Kidney epithelial cell (primary cell): Measurements from ENCODE around the gene SAMD4A. TPM values are rescaled to one million over a fixed set of nuclear protein-coding genes. Genes with fewer than 3 reads are reported as not detected.

ENCODE experiments used
- DNase-seq: peaks from one replicate; pipeline ENCODE4 v3.0.0-alpha.2; 2010; ENCODE audit warnings: low read depth
- H3K27me3 ChIP-seq: 2 replicates; pipeline ENCODE4 v1.6.0; 2011; ENCODE audit warnings: low read length; ENCODE audit not compliant: control insufficient read depth, insufficient read depth
- H3K36me3 ChIP-seq: 2 replicates; pipeline ENCODE4 v1.5.1; 2011; ENCODE audit warnings: low read length; ENCODE audit not compliant: control insufficient read depth, insufficient read depth
- H3K4me3 ChIP-seq: 2 replicates; pipeline ENCODE4 v1.5.1; 2011; ENCODE audit warnings: low read depth, mild to moderate bottlenecking, control low read depth, low read length
- CTCF ChIP-seq: IDR thresholded peaks from 2 replicates; pipeline ENCODE4 v1.5.1; 2011; ENCODE audit warnings: mild to moderate bottlenecking, moderate library complexity, low read length, control low read depth, inconsistent platforms; ENCODE audit not compliant: insufficient read depth, poor library complexity, severe bottlenecking
- total RNA-seq: library from RNA; depleted of rRNA; stranded (reverse); fragments of >200 nt; gene quantifications from 2 replicates; pipeline ENCODE4 v1.2.3, GENCODE V29; 2015

The SAMD4A gene
- total RNA-seq, 1 donor from 2014 or later = 14.5 TPM

- TF ChIP-seq CTCF = no peak
- DNase-seq = peak; percentile 58
These were observed 248.1 kb downstream of the SAMD4A start for GRCh38 chr14:54815016-54815415.

GRCh38 chr14:54815515-54815914 lies 248.6 kb downstream of the SAMD4A start:
- TF ChIP-seq CTCF = no peak
- no peaks in the 10 kb centered on the region for H3K36me3 ChIP-seq
- no peak for DNase-seq
- no peak overlapping the region for H3K4me3 ChIP-seq
- H3K27me3 ChIP-seq = no peaks in the 10 kb centered on the region

More at GRCh38 chr14:54815016-54815415, 248.1 kb downstream of the SAMD4A start:
- Histone ChIP-seq H3K27me3 (no peaks in the 10 kb centered on the region), H3K4me3 (no peak overlapping the region), H3K36me3 (no peaks in the 10 kb centered on the region)

- no peak for TF ChIP-seq CTCF
- DNase-seq = no peak
- no peak overlapping the region for H3K4me3 ChIP-seq
- H3K36me3 ChIP-seq = no peaks in the 10 kb centered on the region
- H3K27me3 ChIP-seq = no peaks in the 10 kb centered on the region
These were observed 249.5 kb downstream of the SAMD4A start for GRCh38 chr14:54816450-54816849.

- no peaks in the 10 kb centered on the region for H3K36me3 ChIP-seq
- H3K27me3 ChIP-seq = no peaks in the 10 kb centered on the region
- no peak for DNase-seq
- TF ChIP-seq CTCF = no peak
- H3K4me3 ChIP-seq = no peak overlapping the region
These were observed 250.6 kb downstream of the SAMD4A start for GRCh38 chr14:54817506-54817905.

GRCh38 chr14:54818201-54819133 lies 251.5 kb downstream of the SAMD4A start:
- TF ChIP-seq CTCF = no peak
- no peak overlapping the region for H3K4me3 ChIP-seq
- no peaks in the 10 kb centered on the region for H3K36me3 ChIP-seq
- no peaks in the 10 kb centered on the region for H3K27me3 ChIP-seq
- peak; percentile 56 for DNase-seq
